ENCODE data around the gene NRP1. TPM values are rescaled to one million over a fixed set of nuclear protein-coding genes. Genes with fewer than 3 reads are reported as not detected.
A peak's percentile ranks its signal among the peaks of the same experiment; 100 is the strongest.

NRP1 gene
- total RNA-seq, 4 donors from 2014 or later = 20.4 to 29.0 (median 22.1) TPM

DNA sequence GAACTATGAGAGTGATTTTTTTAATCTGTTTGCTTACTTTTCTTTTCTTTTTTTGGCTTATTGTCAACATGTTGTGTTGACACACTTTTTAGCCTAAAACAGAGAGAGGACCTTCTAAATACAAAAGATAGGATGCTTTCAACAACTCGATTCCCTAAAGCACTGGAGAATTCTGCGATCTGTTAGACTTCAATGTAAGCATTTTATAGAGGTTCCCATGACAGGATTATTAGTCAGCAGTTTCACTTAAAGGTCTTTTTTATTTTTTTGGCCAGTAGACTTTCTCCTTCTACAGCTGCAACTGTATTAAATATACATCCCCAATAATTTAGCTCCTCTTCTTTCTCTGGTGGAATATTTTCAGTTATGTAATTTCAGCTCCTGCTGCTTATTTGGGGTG lies 12.7 kb upstream of the NRP1 start:
- no peaks in the 10 kb centered on the region for H3K27me3 ChIP-seq
- no peak for TF ChIP-seq POLR2A (IDR thresholded peaks at IDR 0.05)
- TF ChIP-seq, protein P1, sequence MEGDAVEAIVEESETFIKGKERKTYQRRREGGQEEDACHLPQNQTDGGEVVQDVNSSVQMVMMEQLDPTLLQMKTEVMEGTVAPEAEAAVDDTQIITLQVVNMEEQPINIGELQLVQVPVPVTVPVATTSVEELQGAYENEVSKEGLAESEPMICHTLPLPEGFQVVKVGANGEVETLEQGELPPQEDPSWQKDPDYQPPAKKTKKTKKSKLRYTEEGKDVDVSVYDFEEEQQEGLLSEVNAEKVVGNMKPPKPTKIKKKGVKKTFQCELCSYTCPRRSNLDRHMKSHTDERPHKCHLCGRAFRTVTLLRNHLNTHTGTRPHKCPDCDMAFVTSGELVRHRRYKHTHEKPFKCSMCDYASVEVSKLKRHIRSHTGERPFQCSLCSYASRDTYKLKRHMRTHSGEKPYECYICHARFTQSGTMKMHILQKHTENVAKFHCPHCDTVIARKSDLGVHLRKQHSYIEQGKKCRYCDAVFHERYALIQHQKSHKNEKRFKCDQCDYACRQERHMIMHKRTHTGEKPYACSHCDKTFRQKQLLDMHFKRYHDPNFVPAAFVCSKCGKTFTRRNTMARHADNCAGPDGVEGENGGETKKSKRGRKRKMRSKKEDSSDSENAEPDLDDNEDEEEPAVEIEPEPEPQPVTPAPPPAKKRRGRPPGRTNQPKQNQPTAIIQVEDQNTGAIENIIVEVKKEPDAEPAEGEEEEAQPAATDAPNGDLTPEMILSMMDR (IDR thresholded peaks at IDR 0.05 in 4 of 5, conservative IDR thresholded peaks at IDR 0.05 in 1 of 5) = no peak
- H3K9me3 ChIP-seq = no peaks in the 10 kb centered on the region
- peaks cover 1 to 2% of the 10 kb centered on the region in 2 donors for H3K4me1 ChIP-seq
- no peaks in the 10 kb centered on the region for H3K36me3 ChIP-seq
- intact Hi-C loops (cut with DNase I; ENCODE audit: low total_unique reads) = no loop called here
- ATAC-seq (no peak), DNase-seq (no peak)
- no peak overlapping the region for H3K4me3 ChIP-seq
- in situ Hi-C loops (cut with MboI; ENCODE audit: low sequenced_read_pairs in 4 of 4) = no loop called here
- H3K27ac ChIP-seq = no peak overlapping the region

DNA sequence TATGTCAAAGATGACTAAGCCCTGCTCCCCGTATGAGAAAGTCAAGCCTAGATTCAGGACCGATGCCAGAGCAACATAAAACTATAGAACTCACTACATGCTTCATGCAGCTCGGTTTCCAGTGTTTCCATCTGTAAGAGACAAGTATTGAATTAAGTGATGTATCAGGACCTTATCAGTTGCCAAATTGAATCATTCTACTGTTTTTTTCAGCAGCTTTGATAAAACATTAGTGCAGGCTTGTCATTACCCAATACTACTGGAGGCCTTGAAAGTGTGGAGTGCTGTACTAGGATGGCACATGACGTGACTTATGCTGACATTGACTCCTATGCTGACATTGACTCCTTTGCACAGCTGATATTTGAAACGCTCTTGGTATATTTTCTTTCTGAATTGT lies 10.8 kb upstream of the NRP1 start:
- no peaks in the 10 kb centered on the region for H3K27me3 ChIP-seq
- intact Hi-C loops (cut with DNase I; ENCODE audit: low total_unique reads) (no loop called here), in situ Hi-C loops (cut with MboI; ENCODE audit: low sequenced_read_pairs in 4 of 4) (no loop called here)
- no peaks in the 10 kb centered on the region for H3K9me3 ChIP-seq
- H3K27ac ChIP-seq = no peak overlapping the region
- no peak overlapping the region for H3K4me3 ChIP-seq
- no peak for DNase-seq
- H3K36me3 ChIP-seq = no peaks in the 10 kb centered on the region
- TF ChIP-seq, protein P1 (IDR thresholded peaks at IDR 0.05 in 4 of 5, conservative IDR thresholded peaks at IDR 0.05 in 1 of 5) = no peak
- TF ChIP-seq POLR2A (IDR thresholded peaks at IDR 0.05) = no peak
- peaks cover 12 to 18% of the 10 kb centered on the region in 2 donors for H3K4me1 ChIP-seq
- ATAC-seq = no peak

DNA sequence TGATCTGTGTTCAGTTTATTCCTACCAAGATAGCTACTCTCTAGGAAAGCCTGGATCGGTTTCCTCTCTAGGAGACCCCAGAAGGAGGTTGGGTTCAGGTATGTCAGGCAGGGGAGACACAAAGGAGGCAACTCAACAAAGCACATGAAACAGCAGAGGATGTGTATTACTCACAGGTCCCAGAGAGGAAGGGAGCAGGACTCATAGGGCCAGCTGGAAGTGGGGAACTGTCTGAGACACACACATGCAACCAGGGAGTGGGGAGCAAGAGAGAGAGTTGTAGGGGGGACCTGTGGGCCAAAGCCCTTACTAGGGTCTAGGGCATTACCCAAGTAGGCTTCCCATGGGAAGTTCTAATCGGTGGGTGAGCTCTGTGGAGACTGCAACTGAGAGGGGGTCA lies 10.2 kb upstream of the NRP1 start:
- TF ChIP-seq, protein P1 (IDR thresholded peaks at IDR 0.05 in 4 of 5, conservative IDR thresholded peaks at IDR 0.05 in 1 of 5) = no peak
- TF ChIP-seq POLR2A (IDR thresholded peaks at IDR 0.05) = no peak

DNA sequence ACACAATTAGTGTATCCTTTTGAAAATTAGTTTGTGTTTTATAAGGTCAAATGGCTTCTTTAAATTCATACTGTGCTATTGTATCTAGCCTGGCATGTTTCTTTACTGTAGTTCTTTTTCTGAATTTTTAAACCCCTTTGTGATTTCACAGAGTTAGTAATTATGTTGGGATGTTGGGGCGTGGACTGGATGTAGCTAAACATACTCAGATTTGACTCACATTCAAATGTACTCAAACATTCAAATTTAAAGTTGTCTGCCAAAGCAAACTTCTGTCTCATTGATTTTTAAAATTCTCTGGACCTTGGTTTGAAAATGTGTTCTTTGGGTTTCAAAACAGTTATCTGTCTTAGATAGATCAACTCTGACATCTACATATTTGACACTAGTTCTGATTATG lies 7.2 kb upstream of the NRP1 start:
- Histone ChIP-seq H3K9me3 (no peaks in the 10 kb centered on the region), H3K36me3 (no peaks in the 10 kb centered on the region), H3K4me1 (peaks cover 21 to 30% of the 10 kb centered on the region in 2 donors), H3K27me3 (no peaks in the 10 kb centered on the region), H3K4me3 (peak overlapping the region in 3 of 4 donors; percentile 4 to 25 (median 20)), H3K27ac (peak overlapping the region in 1 of 4 donors; percentile 27)
- no peak for DNase-seq
- no peak for ATAC-seq
- intact Hi-C loops (cut with DNase I; ENCODE audit: low total_unique reads) = no loop called here
- TF ChIP-seq, protein P1 (IDR thresholded peaks at IDR 0.05 in 4 of 5, conservative IDR thresholded peaks at IDR 0.05 in 1 of 5) = no peak
- TF ChIP-seq POLR2A (IDR thresholded peaks at IDR 0.05) = no peak
- in situ Hi-C loops (cut with MboI; ENCODE audit: low sequenced_read_pairs in 4 of 4) = no loop called here

More for the DNA sequence above, 10.2 kb upstream of the NRP1 start:
- Histone ChIP-seq H3K36me3 (no peaks in the 10 kb centered on the region), H3K9me3 (no peaks in the 10 kb centered on the region), H3K4me3 (no peak overlapping the region), H3K4me1 (peaks cover 12 to 18% of the 10 kb centered on the region in 2 donors), H3K27ac (no peak overlapping the region), H3K27me3 (no peaks in the 10 kb centered on the region)
- ATAC-seq (no peak), DNase-seq (no peak)
- intact Hi-C loops (cut with DNase I; ENCODE audit: low total_unique reads) = no loop called here
- in situ Hi-C loops (cut with MboI; ENCODE audit: low sequenced_read_pairs in 4 of 4) = no loop called here
